Endodermal cell (in vitro differentiated cells): ENCODE results near the gene TMPO. TPM values are rescaled to one million over a fixed set of nuclear protein-coding genes. Genes with fewer than 3 reads are reported as not detected.
"Not testable (repeated sequence)": the region's sequence is repeated elsewhere in the genome, so short reads cannot be mapped to it uniquely, and the experiment has no call there.

Experiments used
- DNase-seq: peaks from one replicate; pipeline ENCODE4 v3.0.0-alpha.2; 2017
- H3K27ac ChIP-seq: 2 replicates; pipeline ENCODE4 v1.5.1; 2013; ENCODE audit warnings: mild to moderate bottlenecking, low read depth, low read length, moderate library complexity
- H3K27me3 ChIP-seq: 2 replicates; pipeline ENCODE4 v1.6.1; 2013; ENCODE audit warnings: mild to moderate bottlenecking, low read length, moderate library complexity; ENCODE audit not compliant: insufficient read depth, control insufficient read depth, poor library complexity, severe bottlenecking
- H3K36me3 ChIP-seq: 2 replicates; pipeline ENCODE4 v1.7.0; 2013; ENCODE audit warnings: mild to moderate bottlenecking, low read length, moderate library complexity; ENCODE audit not compliant: control insufficient read depth, insufficient read depth
- H3K4me1 ChIP-seq: one replicate; pipeline ENCODE4 v1.7.0; 2013; ENCODE audit warnings: low read length; ENCODE audit not compliant: control insufficient read depth, insufficient read depth
- H3K4me3 ChIP-seq: 2 replicates; pipeline ENCODE4 v1.5.1; 2013; ENCODE audit warnings: mild to moderate bottlenecking, low read length, moderate library complexity
- H3K9ac ChIP-seq: 2 replicates; pipeline ENCODE4 v1.6.1; 2013; ENCODE audit warnings: mild to moderate bottlenecking, low read length, moderate library complexity; ENCODE audit not compliant: poor library complexity, severe bottlenecking; ENCODE audit errors: extremely low read depth
- H3K9me3 ChIP-seq: 2 replicates; pipeline ENCODE4 v1.6.1; 2013; ENCODE audit warnings: mild to moderate bottlenecking, low read length, moderate library complexity; ENCODE audit not compliant: control insufficient read depth
- H3K27ac Mint-ChIP-seq: 2 replicates; pipeline ENCODE4 v1.8.0; 2020; ENCODE audit warnings: mixed read lengths
- H3K27me3 Mint-ChIP-seq: 2 replicates; pipeline ENCODE4 v1.8.0; 2021; ENCODE audit warnings: mild to moderate bottlenecking, mixed read lengths; ENCODE audit not compliant: insufficient read depth
- H3K36me3 Mint-ChIP-seq: 2 replicates; pipeline ENCODE4 v1.8.0; 2020; ENCODE audit warnings: low read depth, mixed read lengths
- H3K4me1 Mint-ChIP-seq: 2 replicates; pipeline ENCODE4 v1.8.0; 2020; ENCODE audit warnings: mixed read lengths
- H3K4me3 Mint-ChIP-seq: 2 replicates; pipeline ENCODE4 v1.8.0; 2020; ENCODE audit warnings: mild to moderate bottlenecking, moderate library complexity, mixed read lengths
- H3K9me3 Mint-ChIP-seq: 2 replicates; pipeline ENCODE4 v1.8.0; 2020; ENCODE audit warnings: mild to moderate bottlenecking, mixed read lengths
- CTCF ChIP-seq: fragments of 200-600 bp; sonication (generic); conservative IDR thresholded peaks from 2 replicates; pipeline ENCODE4 v1.5.0; 2021; ENCODE audit warnings: antibody characterized with exemption, mild to moderate bottlenecking
- WGBS, 2 experiments: methylation state at CpG; one replicate each; pipeline versions ENCODE4 v1.1.5 to v1.1.7; 2013; ENCODE audit warnings: missing lambda C conversion rate in 2 of 2, mixed read lengths in 1 of 2; ENCODE audit not compliant: insufficient coverage in 1 of 2, insufficient read length in 1 of 2; 5-methylcytosine and 5-hydroxymethylcytosine counted together
- total RNA-seq, 2 donors: library from RNA; stranded (reverse); fragmentation: NEBNext Ultra II Directional in 1 of 2; extraction: Animal tissue kit (Norgen Biotek cat#: 25700) in 1 of 2; gene quantifications; 2 replicates in 1 of 2; 3 replicates in 1 of 2; pipeline ENCODE4 v1.2.1, GENCODE V29; 2021

TMPO gene
- total RNA-seq, 2 donors from 2014 or later, result 176 to 203 TPM

GRCh38 chr12:98483621-98484503 lies 31.5 kb upstream of the TMPO start:
- peak; percentile 33 for DNase-seq
- no peaks in the 10 kb centered on the region for H3K9me3 ChIP-seq
- no peak overlapping the region for H3K27ac Mint-ChIP-seq
- no peak for TF ChIP-seq CTCF
- H3K4me3 Mint-ChIP-seq, result no peak overlapping the region
- peaks cover 4% of the 10 kb centered on the region for H3K27me3 Mint-ChIP-seq
- 93% methylated on average over 5 to 7 of the region's 7 CpGs for WGBS, 2 experiments
- H3K4me1 ChIP-seq, result no peaks in the 10 kb centered on the region
- H3K9me3 Mint-ChIP-seq, result peaks cover 8% of the 10 kb centered on the region
- peaks cover 6% of the 10 kb centered on the region for H3K27me3 ChIP-seq
- H3K4me1 Mint-ChIP-seq, result peaks cover under 1% of the 10 kb centered on the region
- H3K36me3 Mint-ChIP-seq, result peaks cover 2% of the 10 kb centered on the region
- no peaks in the 10 kb centered on the region for H3K36me3 ChIP-seq
- no peak overlapping the region for H3K4me3 ChIP-seq
- no peak overlapping the region for H3K9ac ChIP-seq
- H3K27ac ChIP-seq, result no peak overlapping the region

- H3K4me1 Mint-ChIP-seq, result peaks cover 13% of the 10 kb centered on the region
- 92 to 100% methylated on average over 4 to 5 of the region's 6 CpGs for WGBS, 2 experiments
- no peak overlapping the region for H3K27ac Mint-ChIP-seq
- peaks cover 1% of the 10 kb centered on the region for H3K27me3 Mint-ChIP-seq
- Histone ChIP-seq H3K27ac (no peak overlapping the region), H3K4me3 (no peak overlapping the region), H3K9me3 (no peaks in the 10 kb centered on the region), H3K27me3 (peaks cover 6% of the 10 kb centered on the region), H3K36me3 (no peaks in the 10 kb centered on the region), H3K9ac (no peak overlapping the region), H3K4me1 (peaks cover 10% of the 10 kb centered on the region)
- DNase-seq, result no peak
- H3K36me3 Mint-ChIP-seq, result peaks cover 2% of the 10 kb centered on the region
- H3K4me3 Mint-ChIP-seq, result no peak overlapping the region
- peaks cover 8% of the 10 kb centered on the region for H3K9me3 Mint-ChIP-seq
- no peak for TF ChIP-seq CTCF
Observed at GRCh38 chr12:98485792-98486340, 29.5 kb upstream of the TMPO start.

GRCh38 chr12:98488416-98488815 lies 27.0 kb upstream of the TMPO start:
- H3K4me1 Mint-ChIP-seq, result peaks cover 27% of the 10 kb centered on the region
- WGBS, 2 experiments, result 95 to 98% methylated on average over 6 to 8 of the region's 9 CpGs

More at GRCh38 chr12:98488416-98488815, 27.0 kb upstream of the TMPO start:
- DNase-seq, H3K27ac ChIP-seq, H3K36me3 Mint-ChIP-seq, H3K9me3 ChIP-seq, H3K9me3 Mint-ChIP-seq, H3K4me3 Mint-ChIP-seq, H3K4me3 ChIP-seq, H3K9ac ChIP-seq, H3K36me3 ChIP-seq, H3K27me3 Mint-ChIP-seq, H3K27ac Mint-ChIP-seq, H3K27me3 ChIP-seq: not testable (repeated sequence)
- peaks cover 10% of the 10 kb centered on the region for H3K4me1 ChIP-seq
